ENCODE data around the gene WDR46. TPM values are rescaled to one million over a fixed set of nuclear protein-coding genes. Genes with fewer than 3 reads are reported as not detected.
A peak's percentile ranks its signal among the peaks of the same experiment; 100 is the strongest.

Gene WDR46
- total RNA-seq, 1 experiment from 2014 or later, result 90.6 TPM

DNA sequence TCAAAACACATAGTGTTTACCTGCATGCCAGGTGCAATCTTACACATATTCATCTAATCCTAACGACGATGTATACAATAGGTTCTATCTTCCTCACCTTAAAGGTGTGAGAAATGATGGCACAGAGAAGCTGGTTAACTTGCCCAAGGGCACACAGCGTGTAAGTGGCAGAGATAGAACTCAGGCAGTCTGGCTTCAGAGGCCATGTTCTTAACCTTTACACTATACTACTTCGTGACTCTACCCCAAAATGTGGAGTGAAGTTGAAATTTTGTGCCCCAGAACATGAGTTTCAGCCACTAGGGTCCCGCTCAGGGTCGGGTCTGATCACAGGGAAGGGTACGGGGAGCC lies 17.9 kb downstream of the WDR46 start:
- H3K9me2 ChIP-seq (ENCODE audit: insufficient read depth), result no peaks in the 10 kb centered on the region
- H3K79me2 ChIP-seq (ENCODE audit: insufficient read depth, low read length), result peaks cover 61% of the 10 kb centered on the region
- H3K27ac ChIP-seq (ENCODE audit: low read depth, low read length), result peak overlapping the region; percentile 82
- DNase-seq (ENCODE audit: low read depth, low spot score), result no peak
- intact Hi-C loops (cut with micrococcal nuclease), result no loop called here
- ChIA-PET RAD21 (ENCODE audit: low non-redundant PET in 1 of 2, low total read pairs in 2 of 2, uncharacterized antibody in 2 of 2, unreplicated experiment in 2 of 2) (no interaction called here), POLR2A (interaction anchor here (0.7 to 2.2 kb wide), 11 partner anchors 11 to 301 kb away, joined by 3 to 24 read pairs (median 5); partner anchors contain the start of genes PFDN6, RGL2, RXRB and SLC39A7), CTCF (interaction anchor here (0.8 to 1.3 kb wide), 4 partner anchors 10 to 23 kb away, joined by 3 to 5 read pairs (median 4); no protein-coding TSS in a partner anchor)
- H3K27me3 ChIP-seq (ENCODE audit: insufficient read depth, low read length), result no peaks in the 10 kb centered on the region
- no peak for TF ChIP-seq CBX3 (IDR thresholded peaks at IDR 0.05; ENCODE audit: low read depth)
- TF ChIP-seq RAD21 (IDR thresholded peaks at IDR 0.05; ENCODE audit: low read depth), result no peak
- TF ChIP-seq, protein P1, sequence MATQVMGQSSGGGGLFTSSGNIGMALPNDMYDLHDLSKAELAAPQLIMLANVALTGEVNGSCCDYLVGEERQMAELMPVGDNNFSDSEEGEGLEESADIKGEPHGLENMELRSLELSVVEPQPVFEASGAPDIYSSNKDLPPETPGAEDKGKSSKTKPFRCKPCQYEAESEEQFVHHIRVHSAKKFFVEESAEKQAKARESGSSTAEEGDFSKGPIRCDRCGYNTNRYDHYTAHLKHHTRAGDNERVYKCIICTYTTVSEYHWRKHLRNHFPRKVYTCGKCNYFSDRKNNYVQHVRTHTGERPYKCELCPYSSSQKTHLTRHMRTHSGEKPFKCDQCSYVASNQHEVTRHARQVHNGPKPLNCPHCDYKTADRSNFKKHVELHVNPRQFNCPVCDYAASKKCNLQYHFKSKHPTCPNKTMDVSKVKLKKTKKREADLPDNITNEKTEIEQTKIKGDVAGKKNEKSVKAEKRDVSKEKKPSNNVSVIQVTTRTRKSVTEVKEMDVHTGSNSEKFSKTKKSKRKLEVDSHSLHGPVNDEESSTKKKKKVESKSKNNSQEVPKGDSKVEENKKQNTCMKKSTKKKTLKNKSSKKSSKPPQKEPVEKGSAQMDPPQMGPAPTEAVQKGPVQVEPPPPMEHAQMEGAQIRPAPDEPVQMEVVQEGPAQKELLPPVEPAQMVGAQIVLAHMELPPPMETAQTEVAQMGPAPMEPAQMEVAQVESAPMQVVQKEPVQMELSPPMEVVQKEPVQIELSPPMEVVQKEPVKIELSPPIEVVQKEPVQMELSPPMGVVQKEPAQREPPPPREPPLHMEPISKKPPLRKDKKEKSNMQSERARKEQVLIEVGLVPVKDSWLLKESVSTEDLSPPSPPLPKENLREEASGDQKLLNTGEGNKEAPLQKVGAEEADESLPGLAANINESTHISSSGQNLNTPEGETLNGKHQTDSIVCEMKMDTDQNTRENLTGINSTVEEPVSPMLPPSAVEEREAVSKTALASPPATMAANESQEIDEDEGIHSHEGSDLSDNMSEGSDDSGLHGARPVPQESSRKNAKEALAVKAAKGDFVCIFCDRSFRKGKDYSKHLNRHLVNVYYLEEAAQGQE (IDR thresholded peaks at IDR 0.05; ENCODE audit: low read depth), result no peak
- no peak for TF ChIP-seq TCF7L2 (IDR thresholded peaks at IDR 0.05; ENCODE audit: borderline replicate concordance, extremely low read depth, insufficient read depth, insufficient read length)
- no peak for TF ChIP-seq YY1 (IDR thresholded peaks at IDR 0.05; ENCODE audit: extremely low read depth, insufficient replicate concordance, low read depth, low read length)
- TF ChIP-seq EZH2phosphoT487 (IDR thresholded peaks at IDR 0.05; ENCODE audit: borderline replicate concordance), result no peak
- no peak for TF ChIP-seq ELF1 (IDR thresholded peaks at IDR 0.05; ENCODE audit: borderline replicate concordance, low read depth)
- TF ChIP-seq SRF (IDR thresholded peaks at IDR 0.05; ENCODE audit: low read depth), result no peak
- no peak for TF ChIP-seq CTCF (IDR thresholded peaks at IDR 0.05 in 2 of 3, conservative IDR thresholded peaks at IDR 0.05 in 1 of 3; ENCODE audit: borderline replicate concordance in 1 of 3, insufficient read depth in 1 of 3, low read depth in 2 of 3, low read length in 2 of 3)
- TF ChIP-seq FOSL1 (IDR thresholded peaks at IDR 0.05; ENCODE audit: low read depth), result no peak
- no peak for TF ChIP-seq EGR1 (IDR thresholded peaks at IDR 0.05; ENCODE audit: low read depth)
- H3K36me3 ChIP-seq (ENCODE audit: control insufficient read depth in 1 of 2, insufficient read depth in 2 of 2, low read length in 2 of 2), result peaks cover 32 to 64% of the 10 kb centered on the region in 2 experiments
- no peaks in the 10 kb centered on the region for H3K9me3 ChIP-seq (ENCODE audit: control insufficient read depth in 1 of 2, insufficient read depth in 1 of 2, low read depth in 1 of 2, low read length in 2 of 2)
- peaks cover 26 to 41% of the 10 kb centered on the region in 2 experiments for H3K4me1 ChIP-seq (ENCODE audit: control insufficient read depth in 1 of 2, insufficient read depth in 2 of 2, low read length in 2 of 2)
- H3K4me3 ChIP-seq (replicated peaks in 1 of 2; ENCODE audit: low read depth in 1 of 2, low read length in 2 of 2), result peak overlapping the region; percentile 75 to 99
- ATAC-seq, result peak; percentile 39
- H3K4me2 ChIP-seq (ENCODE audit: low read length), result peak overlapping the region; percentile 86
- peak overlapping the region; percentile 85 for H2AFZ ChIP-seq (ENCODE audit: low read depth, low read length, poor library complexity, severe bottlenecking)
- H3K9ac ChIP-seq (ENCODE audit: low read length), result peak overlapping the region; percentile 98
- BruUV-seq (replicated peaks), result no TSS peak
- peaks cover 19% of the 10 kb centered on the region for H4K20me1 ChIP-seq (ENCODE audit: insufficient read depth)

All from HCT116 (cell line).